ENCODE results near the gene KBTBD12. TPM values are rescaled to one million over a fixed set of nuclear protein-coding genes. Genes with fewer than 3 reads are reported as not detected.

KBTBD12 gene
- total RNA-seq, 2 donors from 2014 or later, result 1.5 to 4.4 TPM

DNA sequence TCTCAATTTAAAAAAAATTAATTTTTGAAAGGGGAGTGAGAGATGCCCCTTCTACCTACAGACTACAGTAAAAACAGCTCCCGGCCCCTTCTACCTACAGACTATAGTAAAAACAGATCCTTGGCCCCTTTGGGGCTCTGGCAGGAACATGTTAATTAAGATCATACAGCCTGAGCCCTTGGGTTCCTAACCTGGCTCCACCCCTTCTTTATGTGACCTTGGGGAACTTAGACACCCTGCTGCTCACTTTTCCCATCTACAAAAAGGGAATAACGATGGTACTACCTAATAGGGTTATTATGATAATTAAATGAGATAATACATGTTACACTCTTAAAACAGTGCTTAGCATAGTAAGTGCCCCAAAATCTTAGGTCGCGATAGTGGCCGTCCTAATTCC, 77.1 kb downstream of the KBTBD12 start:
- H3K9me3 ChIP-seq, result no peaks in the 10 kb centered on the region
- H3K4me1 ChIP-seq, result peaks cover 0 to 3% of the 10 kb centered on the region in 2 donors
- TF ChIP-seq, protein P1, sequence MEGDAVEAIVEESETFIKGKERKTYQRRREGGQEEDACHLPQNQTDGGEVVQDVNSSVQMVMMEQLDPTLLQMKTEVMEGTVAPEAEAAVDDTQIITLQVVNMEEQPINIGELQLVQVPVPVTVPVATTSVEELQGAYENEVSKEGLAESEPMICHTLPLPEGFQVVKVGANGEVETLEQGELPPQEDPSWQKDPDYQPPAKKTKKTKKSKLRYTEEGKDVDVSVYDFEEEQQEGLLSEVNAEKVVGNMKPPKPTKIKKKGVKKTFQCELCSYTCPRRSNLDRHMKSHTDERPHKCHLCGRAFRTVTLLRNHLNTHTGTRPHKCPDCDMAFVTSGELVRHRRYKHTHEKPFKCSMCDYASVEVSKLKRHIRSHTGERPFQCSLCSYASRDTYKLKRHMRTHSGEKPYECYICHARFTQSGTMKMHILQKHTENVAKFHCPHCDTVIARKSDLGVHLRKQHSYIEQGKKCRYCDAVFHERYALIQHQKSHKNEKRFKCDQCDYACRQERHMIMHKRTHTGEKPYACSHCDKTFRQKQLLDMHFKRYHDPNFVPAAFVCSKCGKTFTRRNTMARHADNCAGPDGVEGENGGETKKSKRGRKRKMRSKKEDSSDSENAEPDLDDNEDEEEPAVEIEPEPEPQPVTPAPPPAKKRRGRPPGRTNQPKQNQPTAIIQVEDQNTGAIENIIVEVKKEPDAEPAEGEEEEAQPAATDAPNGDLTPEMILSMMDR (IDR thresholded peaks at IDR 0.05), result no peak
- no peaks in the 10 kb centered on the region for H3K36me3 ChIP-seq
- H3K27ac ChIP-seq, result no peak overlapping the region
- no peak overlapping the region for H3K4me3 ChIP-seq
- no peak for DNase-seq (ENCODE audit: low spot score)
- H3K27me3 ChIP-seq, result no peaks in the 10 kb centered on the region

GRCh38 chr3:127994011-127994410, 79.0 kb downstream of the KBTBD12 start:
- Histone ChIP-seq H3K4me1 (no peaks in the 10 kb centered on the region), H3K27me3 (no peaks in the 10 kb centered on the region), H3K4me3 (no peak overlapping the region), H3K9me3 (no peaks in the 10 kb centered on the region), H3K36me3 (no peaks in the 10 kb centered on the region), H3K27ac (no peak overlapping the region)
- DNase-seq (ENCODE audit: low spot score), result no peak
- TF ChIP-seq, protein P1 (IDR thresholded peaks at IDR 0.05), result no peak

DNA sequence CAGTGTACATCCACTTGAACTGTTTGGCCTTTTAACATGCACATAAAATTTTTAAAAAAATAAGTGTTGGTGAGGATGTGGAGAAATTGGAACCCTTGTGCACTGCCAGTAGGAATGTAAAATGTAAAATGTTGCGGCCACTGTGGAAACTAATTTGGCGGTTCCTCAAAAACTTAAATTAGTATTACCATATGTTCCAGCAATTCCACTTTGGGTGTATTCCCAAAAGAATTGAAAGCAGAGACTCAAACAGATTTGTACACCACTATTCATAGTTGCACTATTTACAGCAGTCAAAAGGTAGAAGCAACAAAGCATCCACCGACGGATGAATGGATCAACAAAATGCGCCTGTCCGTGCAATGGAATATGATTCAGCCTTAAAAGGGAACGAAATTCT, 82.0 kb downstream of the KBTBD12 start:
- TF ChIP-seq, protein P1 (IDR thresholded peaks at IDR 0.05), result no peak

DNA sequence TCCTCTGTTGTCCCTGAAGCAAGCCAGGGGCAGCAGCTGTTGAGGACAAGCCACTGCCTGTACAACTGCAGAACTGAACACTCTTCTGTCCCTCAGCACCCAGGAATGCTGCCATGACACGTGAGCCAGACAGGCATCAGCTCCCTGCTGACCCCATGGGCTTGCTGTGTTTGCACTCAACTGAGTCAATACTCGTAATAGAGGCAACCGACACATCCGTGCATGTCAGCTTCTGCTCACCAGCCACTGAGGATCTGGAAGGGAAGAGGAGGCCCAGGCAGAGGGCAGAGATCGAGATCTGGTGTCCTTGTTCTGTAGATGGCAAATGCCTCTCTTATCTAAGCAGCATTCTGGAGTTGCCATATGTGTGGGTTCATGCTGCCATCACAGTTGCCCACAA, 82.9 kb downstream of the KBTBD12 start:
- no peak for DNase-seq (ENCODE audit: low spot score)
- no peak overlapping the region for H3K27ac ChIP-seq
- TF ChIP-seq, protein P1 (IDR thresholded peaks at IDR 0.05), result no peak

More for the DNA sequence above, 82.0 kb downstream of the KBTBD12 start:
- Histone ChIP-seq H3K9me3 (no peaks in the 10 kb centered on the region), H3K4me1 (no peaks in the 10 kb centered on the region), H3K36me3 (no peaks in the 10 kb centered on the region), H3K27me3 (no peaks in the 10 kb centered on the region), H3K4me3 (no peak overlapping the region), H3K27ac (no peak overlapping the region)
- no peak for DNase-seq (ENCODE audit: low spot score)

GRCh38 chr3:127998596-127998995, 83.6 kb downstream of the KBTBD12 start:
- no peaks in the 10 kb centered on the region for H3K9me3 ChIP-seq
- TF ChIP-seq, protein P1 (IDR thresholded peaks at IDR 0.05), result no peak

More for the DNA sequence above, 82.9 kb downstream of the KBTBD12 start:
- Histone ChIP-seq H3K36me3 (no peaks in the 10 kb centered on the region), H3K4me3 (no peak overlapping the region), H3K9me3 (no peaks in the 10 kb centered on the region), H3K4me1 (no peaks in the 10 kb centered on the region), H3K27me3 (no peaks in the 10 kb centered on the region)

GRCh38 chr3:127999509-128000106, 84.6 kb downstream of the KBTBD12 start:
- H3K4me1 ChIP-seq, result no peaks in the 10 kb centered on the region
- H3K36me3 ChIP-seq, result no peaks in the 10 kb centered on the region
- TF ChIP-seq, protein P1 (IDR thresholded peaks at IDR 0.05), result no peak
- no peaks in the 10 kb centered on the region for H3K27me3 ChIP-seq
- no peak for DNase-seq (ENCODE audit: low spot score)
- no peak overlapping the region for H3K27ac ChIP-seq
- no peaks in the 10 kb centered on the region for H3K9me3 ChIP-seq
- H3K4me3 ChIP-seq, result no peak overlapping the region

More at GRCh38 chr3:127998596-127998995, 83.6 kb downstream of the KBTBD12 start:
- no peaks in the 10 kb centered on the region for H3K27me3 ChIP-seq
- no peaks in the 10 kb centered on the region for H3K36me3 ChIP-seq
- no peaks in the 10 kb centered on the region for H3K4me1 ChIP-seq
- no peak overlapping the region for H3K4me3 ChIP-seq
- no peak overlapping the region for H3K27ac ChIP-seq
- DNase-seq (ENCODE audit: low spot score), result no peak

All from right atrium auricular region (tissue), 2 donors.